K562 (cell line): Measurements from ENCODE around the gene SH3D19.

Experiments
- ARID4B ChIP-seq: sonication (generic); formaldehyde crosslinking; IDR thresholded peaks from 2 replicates; pipeline ENCODE4 v1.8.0; 2022; ENCODE audit warnings: mild to moderate bottlenecking, missing genetic modification reagents
- CAMTA2 ChIP-seq: fragments of 250-450 bp; sonication (Bioruptor Pico); conservative IDR thresholded peaks from 2 replicates; pipeline ENCODE4 v1.5.1; 2022
- EP300 ChIP-seq: IDR thresholded peaks from 2 replicates; pipeline ENCODE4 v1.6.1; 2012; ENCODE audit warnings: low read length, improper control_type of control experiment
- EZH2 ChIP-seq: IDR thresholded peaks from 2 replicates; pipeline ENCODE4 v1.6.1; 2012; ENCODE audit warnings: low read depth, mild to moderate bottlenecking, inconsistent platforms, low read length, borderline replicate concordance
- KHSRP ChIP-seq: fragments of 450-650 bp; IDR thresholded peaks from 2 replicates; pipeline ENCODE4 v1.6.1; 2017
- NFIC ChIP-seq: fragments of 450-650 bp; IDR thresholded peaks from 2 replicates; pipeline ENCODE4 v1.6.1; 2017; ENCODE audit warnings: mild to moderate bottlenecking, inconsistent platforms
- REST ChIP-seq, 2 experiments: fragments of 450-650 bp; formaldehyde crosslinking in 1 of 2; IDR thresholded peaks; 2 replicates each; pipeline versions ENCODE4 v1.4.0 to v1.6.1; 2014 to 2020; ENCODE audit warnings: mild to moderate bottlenecking in 2 of 2, borderline replicate concordance in 1 of 2, low read depth in 1 of 2
- SRF ChIP-seq, 2 experiments: fragments of 250-450, 450-650 bp in 1 of 2; sonication (Bioruptor Pico) in 1 of 2; sonication (generic) in 1 of 2; formaldehyde crosslinking; IDR thresholded peaks; 2 replicates each; pipeline versions ENCODE4 v1.5.0 to v1.5.1; 2020 to 2022; ENCODE audit warnings: mild to moderate bottlenecking in 1 of 2, missing genetic modification reagents in 1 of 2
- ZNF133 ChIP-seq: fragments of 250-450 bp; sonication (Bioruptor Pico); IDR thresholded peaks from 2 replicates; pipeline ENCODE4 v1.4.0; 2020; ENCODE audit warnings: mild to moderate bottlenecking
- ZNF384 ChIP-seq: IDR thresholded peaks from 2 replicates; pipeline ENCODE4 v1.6.1; 2012; ENCODE audit warnings: low read depth, low read length, improper control_type of control experiment

- TF ChIP-seq EZH2 (no peak), ZNF384 (no peak), ZNF133 (no peak), EP300 (no peak), CAMTA2 (CRISPR knock-in tag) (no peak), SRF (CRISPR knock-in tag; IDR thresholded peaks at IDR 0.05) (no peak), NFIC (no peak), REST (IDR thresholded peaks at IDR 0.05; ENCODE audit: borderline replicate concordance) (no peak), REST (CRISPR knock-in tag; IDR thresholded peaks at IDR 0.05; ENCODE audit: low read depth) (no peak), KHSRP (no peak), ARID4B (CRISPR knock-in tag) (no peak)
These were observed 28.2 kb downstream of the SH3D19 start for GRCh38 chr4:151297170-151297569.
